GM21528 (cell line): Measurements from ENCODE around the gene EXTL1.

Experiments used
- ATAC-seq: cut with Tn5 transposase; IDR thresholded peaks from one replicate; pipeline ENCODE4 v1.9.1; 2021; ENCODE audit warnings: mild to moderate bottlenecking, moderate library complexity; ENCODE audit not compliant: unreplicated experiment, low FRiP score

The EXTL1 gene

DNA sequence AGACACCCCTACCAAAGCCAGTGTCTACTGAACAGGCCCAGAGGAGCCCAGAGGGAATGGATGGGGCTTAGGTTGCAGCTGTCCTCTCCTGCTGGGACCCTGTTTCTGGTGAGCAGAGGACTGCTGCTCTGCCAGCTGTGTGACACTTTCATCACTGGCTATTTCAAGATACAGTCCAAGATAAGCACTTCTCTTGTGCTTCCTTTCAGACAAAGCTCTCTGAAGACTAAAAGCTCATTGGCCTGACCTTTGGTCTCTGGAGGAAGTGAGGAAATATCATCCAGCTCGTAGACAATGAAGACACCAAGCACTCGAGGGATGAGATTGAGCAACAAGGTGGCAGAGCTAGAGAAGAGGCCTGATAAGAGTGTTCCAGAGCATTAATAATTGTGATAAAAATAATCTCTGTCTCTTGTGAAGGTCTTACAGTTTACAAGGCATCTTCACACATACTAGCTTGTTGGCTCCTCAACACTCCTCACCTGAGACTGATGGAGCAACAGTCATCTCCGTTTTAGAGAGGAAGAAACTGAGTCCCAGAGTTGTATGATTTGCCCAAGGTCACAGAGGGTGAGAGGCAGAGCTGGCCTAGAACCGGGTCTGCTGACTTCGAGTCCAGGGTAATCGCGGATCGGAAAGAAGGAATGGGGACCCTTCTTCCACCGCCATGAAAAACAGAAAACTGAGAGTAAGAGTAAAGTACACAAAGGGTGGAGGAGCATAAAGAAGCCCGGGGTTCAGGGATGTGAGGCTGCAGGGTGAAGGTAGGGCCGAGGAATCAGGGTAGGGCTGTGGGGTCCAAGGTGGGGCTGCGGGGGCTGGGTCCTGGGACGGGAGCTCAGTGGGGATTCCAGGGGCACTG lies 24.4 kb upstream of the EXTL1 start:
- ATAC-seq: no peak

DNA sequence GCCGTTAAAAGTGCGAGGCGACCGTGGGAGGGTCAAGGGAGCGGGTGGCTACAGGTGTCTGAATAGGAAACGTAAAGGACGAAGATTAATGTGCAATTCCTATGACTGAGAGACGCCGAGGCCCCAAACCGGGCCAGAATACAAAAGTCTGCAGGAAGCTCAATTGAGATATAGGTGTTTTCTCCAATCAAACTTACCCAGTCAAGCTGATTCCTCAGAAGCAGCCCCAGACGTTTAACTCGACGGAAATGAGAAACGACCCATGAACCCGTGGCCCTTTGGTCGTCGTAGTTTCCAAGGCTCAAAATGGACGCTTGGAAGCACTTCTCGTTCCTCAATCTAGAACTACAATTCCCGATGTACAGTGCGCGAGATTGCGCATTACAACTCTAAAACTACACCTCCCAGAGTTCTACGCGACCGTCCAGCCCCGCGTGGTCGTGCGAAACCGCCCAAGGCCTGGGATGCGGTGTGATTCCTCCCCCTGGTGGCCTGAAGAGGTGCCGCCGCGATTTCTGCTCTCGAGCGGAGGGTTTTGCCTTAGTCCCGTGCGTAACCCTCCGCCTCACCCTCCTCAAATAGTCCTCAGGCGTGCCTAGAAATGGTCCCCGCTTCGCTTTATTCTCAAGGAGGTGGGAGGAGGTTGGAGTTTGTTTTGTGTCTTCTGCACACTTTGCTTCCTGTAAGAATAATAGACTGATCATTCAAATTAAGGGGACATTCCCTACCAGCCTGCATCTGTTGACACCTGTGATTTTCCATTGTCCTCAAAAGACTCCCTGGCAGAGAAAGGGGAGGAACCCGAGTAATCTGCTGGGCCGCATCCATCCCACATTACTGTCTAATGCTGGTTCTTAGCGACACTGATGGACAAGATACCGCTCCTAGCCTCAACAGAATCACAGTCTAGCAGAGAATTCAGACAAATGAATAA lies 23.5 kb upstream of the EXTL1 start, which contains the start of gene PAFAH2:
PAFAH2 (minus strand) TSS at position 236 of the 934 bp plus-strand sequence. CDS start 7,247 bp downstream, outside the sequence.
- peak; percentile 91 for ATAC-seq

DNA sequence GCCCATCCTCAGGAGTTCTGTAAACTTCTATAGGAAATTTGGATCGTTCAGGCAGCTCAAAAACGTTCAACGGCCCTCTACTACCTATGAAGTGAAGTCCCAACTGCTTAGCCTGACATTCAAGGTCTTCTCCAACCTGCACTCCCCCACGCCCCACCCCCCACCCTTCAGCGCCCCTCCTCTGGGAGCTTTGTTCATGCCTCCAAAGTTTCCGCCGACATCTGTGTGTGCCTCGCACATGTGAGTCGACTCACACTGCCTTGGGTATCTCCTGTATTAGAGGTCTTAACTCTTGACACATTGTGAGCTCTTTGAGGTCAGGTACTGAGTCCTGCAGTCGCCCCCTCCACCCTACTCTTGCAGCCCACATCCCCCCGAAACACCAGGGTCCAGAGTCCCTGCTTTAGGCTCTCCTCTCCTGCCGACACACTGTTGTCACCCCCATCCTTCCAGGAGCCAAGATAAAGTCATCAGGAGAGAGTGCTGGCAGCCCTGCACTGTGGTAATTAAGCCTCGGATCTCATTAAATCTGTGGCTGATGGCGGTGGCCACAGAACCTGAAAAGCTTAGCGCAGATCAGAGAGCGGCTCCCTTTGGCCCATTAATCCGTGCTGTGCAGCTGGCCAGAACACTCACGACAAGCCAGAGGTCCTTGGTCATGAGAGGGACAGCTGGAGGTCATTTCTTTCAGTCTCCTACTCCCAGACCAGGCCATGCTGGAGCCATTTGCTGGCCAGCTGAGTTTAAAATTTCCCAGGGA lies 22.4 kb upstream of the EXTL1 start:
- ATAC-seq: no peak

DNA sequence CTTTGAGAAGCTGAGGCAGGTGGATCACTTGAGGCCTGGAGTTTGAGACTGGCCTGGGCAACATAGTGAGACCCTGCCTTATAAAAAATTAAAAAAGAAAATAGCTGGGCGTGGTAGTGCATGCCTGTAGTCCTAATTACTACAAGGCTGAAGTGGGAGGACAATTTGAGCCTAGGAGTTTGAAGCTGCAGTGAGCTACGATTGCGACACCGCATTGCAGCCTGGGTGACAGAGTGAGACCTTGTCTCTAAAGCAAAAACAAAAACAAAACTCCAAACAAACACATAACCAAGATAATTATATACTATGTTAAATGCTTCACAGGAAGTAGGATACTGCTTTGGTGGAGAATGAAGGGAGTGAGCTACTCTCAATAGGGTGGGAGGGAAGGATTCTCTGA lies 18.3 kb upstream of the EXTL1 start:
- ATAC-seq: no peak

DNA sequence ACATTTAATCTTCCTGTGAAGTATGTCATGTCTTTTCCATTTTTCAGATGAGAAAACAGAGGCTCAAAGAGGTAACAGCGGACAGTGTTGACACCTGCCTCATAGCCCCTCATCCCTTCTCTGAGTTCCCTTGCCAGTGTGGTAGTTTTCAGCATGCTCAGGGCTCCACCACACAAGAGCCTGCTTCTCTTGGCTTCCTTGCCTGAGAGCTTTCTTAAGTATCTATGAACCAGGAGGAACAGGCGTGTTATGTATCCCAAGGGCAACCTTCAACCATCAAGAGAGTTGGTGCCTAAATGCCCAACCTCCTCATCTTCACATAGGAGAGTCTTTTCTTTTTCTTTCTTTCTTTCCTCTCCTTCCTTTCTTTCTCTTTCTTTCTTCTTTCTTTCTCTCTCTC lies 17.8 kb upstream of the EXTL1 start:
- no peak for ATAC-seq

DNA sequence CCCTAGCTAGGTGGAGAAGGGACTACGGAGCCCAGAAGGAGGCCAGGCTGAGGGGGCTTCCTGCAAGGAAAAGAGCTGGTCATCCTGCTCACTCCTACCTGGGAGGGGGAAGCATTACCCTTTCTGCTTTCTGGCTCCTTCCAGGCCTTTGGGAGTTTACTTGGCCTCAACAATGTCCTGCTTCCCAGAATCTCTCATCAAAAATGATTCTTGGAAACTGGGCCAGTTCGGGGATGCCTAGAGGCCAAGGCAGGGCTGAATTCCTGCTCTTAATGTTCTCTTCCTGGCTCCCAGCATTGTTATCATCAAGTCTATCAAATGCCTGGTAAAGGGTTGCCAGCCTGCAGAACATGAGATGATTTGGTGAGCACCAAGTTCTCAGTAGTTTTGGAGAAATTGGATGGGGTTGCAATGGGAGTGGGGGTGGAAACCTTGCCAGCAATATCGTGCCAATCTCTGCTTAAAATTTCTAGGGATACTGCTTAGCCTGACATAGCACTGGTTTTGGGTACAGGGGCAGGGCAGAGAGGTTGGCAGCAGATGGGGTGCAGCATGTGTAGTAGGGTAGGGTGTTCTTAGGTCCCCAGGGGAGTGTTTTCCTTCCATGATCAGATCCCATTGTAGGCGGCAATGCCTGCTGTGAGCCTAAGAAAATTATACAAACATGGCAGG lies 16.0 kb upstream of the EXTL1 start:
- no peak for ATAC-seq

DNA sequence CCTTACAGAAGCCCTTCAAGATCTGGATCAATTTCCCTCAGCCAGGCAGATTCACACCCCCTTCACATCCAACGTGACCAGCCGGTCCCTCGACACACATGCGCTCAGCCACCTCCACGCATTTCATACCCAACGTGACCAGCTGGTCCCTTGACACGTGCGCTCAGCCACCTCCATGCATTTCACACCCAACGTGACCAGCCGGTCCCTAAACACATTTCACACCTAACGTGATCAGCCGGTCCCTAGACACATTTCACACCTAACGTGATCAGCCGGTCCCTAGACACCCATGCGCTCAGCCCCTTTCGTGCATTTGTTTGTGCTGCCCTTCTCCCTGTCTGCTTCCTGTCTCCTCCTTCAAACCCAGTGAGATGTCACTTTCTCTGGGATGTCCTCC lies 14.9 kb upstream of the EXTL1 start:
- ATAC-seq: no peak

DNA sequence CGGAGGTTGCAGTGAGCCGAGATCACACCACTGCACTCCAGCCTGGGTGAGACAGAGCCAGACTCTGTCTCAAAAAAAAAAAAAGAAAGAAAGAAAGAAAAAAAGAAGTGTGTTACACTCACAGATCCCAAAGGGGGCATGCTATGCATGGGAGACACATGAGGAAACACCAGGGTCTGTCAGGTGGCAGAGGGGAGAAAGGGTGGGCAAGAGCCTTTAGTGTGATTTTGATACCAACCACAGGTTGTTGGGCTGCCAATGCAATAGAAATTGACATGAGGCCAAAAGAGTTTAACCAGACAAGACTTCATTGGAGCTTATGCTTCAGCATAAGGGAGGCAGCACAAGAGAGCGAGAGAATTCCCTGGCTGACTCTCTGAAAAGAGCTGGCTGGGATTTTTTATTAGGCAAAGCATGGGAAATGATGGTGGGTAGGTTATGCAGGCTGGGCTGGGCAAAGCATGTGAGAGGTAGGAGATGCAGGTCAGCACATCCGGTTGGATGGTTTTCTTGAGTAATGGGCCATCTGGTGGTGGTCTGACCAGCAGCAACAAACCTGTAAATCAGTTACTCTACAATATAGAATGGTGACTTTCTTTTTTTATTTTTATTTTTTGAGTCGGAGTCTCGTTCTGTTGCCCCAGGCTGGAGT lies 11.7 kb upstream of the EXTL1 start:
- no peak for ATAC-seq

DNA sequence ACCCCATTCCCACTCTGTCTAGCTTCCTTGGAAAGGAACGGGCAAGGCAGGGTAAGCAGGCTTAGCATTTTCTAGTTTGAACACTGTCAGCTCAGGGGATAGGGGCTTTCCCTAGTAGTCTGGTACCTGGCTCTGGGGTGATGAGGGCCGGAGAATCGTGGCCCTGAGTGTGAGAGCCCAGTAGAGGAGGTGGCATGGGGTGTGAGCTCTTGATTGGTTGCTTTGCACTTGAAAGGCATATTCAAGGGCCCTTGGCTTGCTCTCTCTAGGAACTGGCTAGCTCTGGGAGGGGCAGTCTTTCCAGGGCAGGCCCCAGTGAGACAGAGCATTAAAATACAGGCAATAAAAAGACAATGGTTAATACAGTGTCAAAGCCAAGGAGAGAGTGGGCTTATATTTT lies 10.8 kb upstream of the EXTL1 start:
- no peak for ATAC-seq

DNA sequence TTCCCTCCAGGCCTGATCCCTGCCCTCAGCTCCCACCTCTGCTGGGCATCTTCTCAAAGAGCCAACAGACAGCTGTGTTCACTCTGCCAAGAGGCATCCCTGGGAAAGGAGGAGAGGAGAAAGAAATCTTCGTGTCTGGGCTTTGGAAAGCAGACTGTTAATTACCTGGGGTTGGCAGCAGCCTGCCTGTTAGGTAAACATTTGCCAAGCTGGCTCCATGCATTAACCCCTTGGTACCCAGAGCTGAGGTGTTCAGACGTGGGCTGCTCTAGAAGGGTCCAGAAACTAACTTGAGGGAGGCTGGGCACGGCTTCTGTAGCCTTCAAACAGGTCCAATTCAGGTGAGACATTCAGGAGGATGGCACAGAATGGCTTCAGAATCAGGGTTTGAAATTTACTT lies 8.7 kb upstream of the EXTL1 start:
- ATAC-seq: no peak

DNA sequence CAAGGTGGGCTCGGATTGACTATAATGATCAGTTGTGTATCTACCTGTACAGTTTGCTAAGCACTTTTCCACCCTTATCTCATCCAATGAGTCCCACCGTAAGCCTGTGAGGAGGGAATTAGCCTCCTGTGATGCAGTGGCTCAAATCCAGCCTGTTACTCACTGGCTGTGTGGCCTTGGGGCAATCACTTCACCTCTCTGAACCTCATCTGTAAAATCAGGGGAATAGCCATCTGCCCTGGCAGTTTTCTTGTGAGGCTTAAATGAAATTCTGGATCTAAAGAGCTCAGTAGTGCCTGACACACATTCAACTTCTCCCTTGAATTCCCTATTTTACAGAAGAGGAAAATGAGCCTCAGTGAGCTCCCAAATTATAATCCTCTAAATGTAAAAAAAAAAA lies 7.4 kb upstream of the EXTL1 start:
- no peak for ATAC-seq

DNA sequence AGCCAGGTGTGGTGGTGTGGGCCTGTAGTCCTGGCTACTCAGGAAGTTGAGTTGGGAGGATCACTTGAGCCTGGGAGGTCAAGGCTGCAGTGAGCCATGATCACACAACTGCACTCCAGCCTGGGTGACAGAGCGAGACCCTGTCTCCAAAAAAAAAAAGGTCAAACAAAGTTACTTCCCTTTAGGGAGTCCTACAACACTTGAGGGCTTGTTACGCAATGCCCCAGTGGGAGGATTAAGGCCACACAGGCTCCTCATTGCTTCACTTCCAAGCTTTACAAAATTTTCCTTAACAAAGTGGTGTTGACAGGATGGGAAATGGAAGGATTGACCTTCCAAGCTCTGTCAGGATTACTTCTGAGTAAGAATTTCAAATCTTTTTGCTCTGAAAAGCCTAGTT lies 6.2 kb upstream of the EXTL1 start:
- no peak for ATAC-seq

DNA sequence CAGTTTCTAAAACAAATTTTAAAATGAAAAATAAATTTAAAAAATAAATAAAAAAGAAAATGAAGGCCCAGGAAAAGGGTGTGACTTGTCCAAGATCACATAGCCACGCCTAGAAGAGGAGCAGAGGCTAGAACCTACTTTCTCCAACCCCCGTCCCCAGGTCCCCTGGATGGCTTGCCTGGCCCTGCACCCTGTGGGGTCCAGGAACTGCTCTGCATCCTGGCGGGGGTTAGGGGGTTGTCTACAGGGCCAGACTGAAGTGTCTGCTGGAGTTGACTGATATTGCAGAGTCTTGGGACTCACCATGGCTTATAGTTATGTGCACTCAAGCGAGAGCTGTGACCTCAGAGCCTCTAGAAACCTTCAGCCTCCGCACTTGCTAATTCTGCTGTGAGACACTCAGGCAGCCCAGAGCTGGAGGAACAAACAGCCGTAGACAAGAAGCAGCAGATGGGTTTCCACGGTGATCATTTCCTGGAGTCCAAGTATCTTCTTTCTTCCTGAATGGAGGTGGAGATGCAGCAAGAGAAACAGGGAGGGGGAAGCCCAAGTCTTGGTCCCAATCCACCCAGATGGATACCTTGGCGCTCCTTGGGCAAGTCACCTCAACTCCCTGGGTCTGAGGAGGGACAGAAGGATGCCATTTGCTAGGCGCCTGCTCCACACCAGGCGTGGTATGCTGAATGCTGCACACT lies 5.2 kb upstream of the EXTL1 start:
- ATAC-seq: no peak

DNA sequence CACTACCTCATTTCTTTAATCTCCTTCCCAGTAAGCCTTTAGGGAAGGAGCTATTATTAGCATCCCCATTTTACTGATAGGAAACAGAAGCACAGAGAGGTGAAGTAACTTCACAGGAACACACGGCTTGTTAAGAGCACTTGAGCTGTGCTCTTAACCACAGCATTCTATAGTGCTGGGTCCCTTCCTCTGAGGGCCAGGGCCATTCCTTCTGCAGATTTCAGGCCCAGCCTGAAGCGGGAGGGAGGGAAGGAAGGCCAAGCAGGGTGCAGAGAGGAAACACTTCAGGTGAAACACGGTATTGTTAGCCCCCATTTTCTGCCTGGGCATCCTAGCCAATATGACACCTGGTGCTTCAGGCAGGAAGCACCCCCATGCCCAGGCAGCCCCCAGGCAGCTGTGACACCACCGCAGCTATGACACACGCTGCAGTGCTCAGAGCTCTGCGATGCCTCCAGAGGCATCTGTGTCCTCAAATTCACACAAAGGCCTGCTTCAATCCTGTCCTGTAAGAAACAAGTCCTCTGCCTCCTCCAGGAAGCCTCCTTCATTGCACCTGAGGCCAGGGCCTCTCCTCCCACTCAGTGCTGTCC lies 4.5 kb upstream of the EXTL1 start:
- ATAC-seq: no peak

DNA sequence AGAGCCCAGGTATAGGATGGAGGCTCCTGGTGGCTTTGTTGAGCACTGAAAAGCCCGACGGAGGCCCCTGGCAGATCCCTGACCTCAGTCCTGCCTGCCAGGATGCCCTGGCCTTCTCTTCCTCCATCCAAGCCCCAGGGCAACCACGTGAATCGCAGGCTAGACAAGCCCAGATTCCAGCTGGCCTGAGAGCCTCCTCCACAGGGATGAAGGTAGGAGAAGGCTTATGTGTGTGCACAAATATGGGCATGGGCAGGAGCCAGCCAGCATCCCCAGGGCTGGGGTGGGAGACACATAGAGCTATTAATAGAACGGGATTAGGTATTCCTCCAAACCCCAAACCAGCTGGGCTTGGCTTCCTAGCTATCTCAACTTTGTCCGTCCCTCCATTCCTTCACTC lies 4.0 kb upstream of the EXTL1 start:
- ATAC-seq: no peak

DNA sequence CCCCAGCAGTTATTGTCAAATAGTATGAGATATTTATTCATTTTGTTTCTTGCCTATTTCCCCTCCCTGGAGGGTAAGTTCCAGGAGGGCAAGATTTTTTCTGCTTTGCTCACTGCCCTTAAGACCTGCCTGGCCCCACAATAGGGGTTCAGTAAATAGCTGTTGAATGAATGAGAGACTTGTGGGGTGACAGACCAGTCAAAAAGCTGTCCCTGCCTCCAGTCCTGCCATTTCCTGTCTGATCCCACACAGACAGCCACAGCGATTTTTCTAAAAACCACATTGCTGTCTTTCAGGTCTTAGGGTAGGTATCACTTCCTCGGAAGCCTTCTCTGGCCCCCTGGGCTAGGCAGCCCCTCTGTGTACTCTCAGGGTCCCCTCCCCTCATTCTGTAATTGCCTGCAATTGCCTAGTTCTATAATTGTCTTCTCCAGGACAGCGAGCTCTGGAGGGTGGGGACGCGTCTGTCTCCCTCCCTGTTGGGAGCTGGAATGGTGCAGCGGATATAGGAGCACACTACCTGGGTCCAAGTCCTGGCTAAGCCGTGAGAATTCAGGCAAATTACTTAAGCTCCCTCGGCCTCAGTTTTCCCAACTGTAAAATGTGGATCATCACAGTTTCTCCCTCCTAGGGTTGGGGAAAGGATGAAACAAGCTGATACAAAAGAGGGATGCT lies 1.8 kb upstream of the EXTL1 start:
- no peak for ATAC-seq

DNA sequence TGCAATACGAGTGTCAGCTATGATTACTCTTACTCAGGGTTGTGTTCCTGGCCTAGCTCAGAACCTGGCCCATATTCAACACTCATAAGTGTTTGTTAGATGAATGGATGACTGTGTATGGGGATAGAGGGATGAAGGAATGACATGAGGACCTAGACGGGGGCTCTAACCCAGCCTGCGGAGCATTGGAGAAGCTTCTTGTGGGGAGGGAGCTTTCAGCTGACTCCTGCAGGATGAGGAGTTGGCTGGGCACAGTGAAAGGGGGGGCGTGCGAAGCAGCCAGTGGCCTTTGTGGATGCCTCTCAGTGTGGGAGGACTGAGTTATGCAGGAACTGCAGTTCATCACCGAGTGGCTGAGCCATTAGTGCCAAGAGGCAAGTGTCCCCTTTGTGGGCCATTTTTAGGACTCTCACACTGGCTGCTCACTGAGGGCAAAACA lies 1.2 kb upstream of the EXTL1 start:
- ATAC-seq: no peak
